SU-DHL-6 (cell line): ENCODE measurements around the gene TEX54.

ENCODE experiments used
- H2AFZ ChIP-seq: fragments of 200-600 bp; sonication (generic); 2 replicates; pipeline ENCODE4 v1.6.1; 2014; ENCODE audit warnings: low read depth, mild to moderate bottlenecking, moderate library complexity, mixed read lengths, antibody characterized with exemption, low read length; ENCODE audit not compliant: severe bottlenecking
- H3F3A ChIP-seq: fragments of 200-600 bp; shearing (Covaris generic); 2 replicates; pipeline ENCODE4 v1.6.0; 2016; ENCODE audit warnings: antibody characterized with exemption, mild to moderate bottlenecking; ENCODE audit not compliant: insufficient read depth
- H3K27ac ChIP-seq: fragments of 200-600 bp; sonication (generic); 2 replicates; pipeline ENCODE4 v1.5.1; 2016; ENCODE audit warnings: low read depth, mild to moderate bottlenecking, low read length, moderate library complexity, mixed read lengths
- H3K27me3 ChIP-seq: fragments of 200-600 bp; sonication (generic), shearing (Covaris generic); 2 replicates; pipeline ENCODE4 v1.6.0; 2014; ENCODE audit warnings: mild to moderate bottlenecking, low read length
- H3K36me3 ChIP-seq: fragments of 200-600 bp; sonication (generic); 2 replicates; pipeline ENCODE4 v1.6.1; 2014; ENCODE audit warnings: mild to moderate bottlenecking, low read length, mixed read lengths
- H3K4me2 ChIP-seq: fragments of 300-600, 200-600 bp; shearing (Covaris generic), sonication (generic); 2 replicates; pipeline ENCODE4 v1.6.0; 2014; ENCODE audit warnings: low read length, low read depth, mild to moderate bottlenecking; ENCODE audit not compliant: poor library complexity, severe bottlenecking
- H3K4me3 ChIP-seq: fragments of 200-600 bp; sonication (generic); 2 replicates; pipeline ENCODE4 v1.5.1; 2014; ENCODE audit warnings: antibody characterized with exemption, low read length, mild to moderate bottlenecking, mixed read lengths; ENCODE audit not compliant: insufficient read depth, poor library complexity, severe bottlenecking
- H3K79me2 ChIP-seq: fragments of 200-600 bp; sonication (generic); 2 replicates; pipeline ENCODE4 v1.6.1; 2014; ENCODE audit warnings: mild to moderate bottlenecking, low read length, moderate library complexity; ENCODE audit not compliant: insufficient read depth
- H3K9ac ChIP-seq: fragments of 200-600 bp; sonication (generic); 2 replicates; pipeline ENCODE4 v1.7.0; 2014; ENCODE audit warnings: mild to moderate bottlenecking, low read length
- H3K9me2 ChIP-seq: fragments of 200-600 bp; sonication (generic); replicated peaks from 2 replicates; pipeline ENCODE4 v1.6.1; 2014; ENCODE audit warnings: low read length; ENCODE audit not compliant: insufficient read depth
- H3K9me3 ChIP-seq: fragments of 200-600 bp; sonication (generic); 2 replicates; pipeline ENCODE4 v1.6.1; 2014; ENCODE audit warnings: low read length, mixed read lengths; ENCODE audit not compliant: insufficient read depth
- H4K20me1 ChIP-seq: fragments of 200-600 bp; sonication (generic); 2 replicates; pipeline ENCODE4 v1.6.1; 2014; ENCODE audit warnings: low read depth, mild to moderate bottlenecking, antibody characterized with exemption, low read length, moderate library complexity, mixed read lengths
- CTCF ChIP-seq: fragments of 200-600 bp; sonication (generic); IDR thresholded peaks from one replicate; pipeline ENCODE4 v1.5.1; 2017; ENCODE audit warnings: antibody characterized with exemption, mild to moderate bottlenecking, low read length, moderate library complexity; ENCODE audit not compliant: insufficient read depth, poor library complexity, severe bottlenecking
- EZH2phosphoT487 ChIP-seq: fragments of 200-600 bp; sonication (generic), shearing (Covaris generic); conservative IDR thresholded peaks from 2 replicates; pipeline ENCODE4 v1.6.1; 2018; ENCODE audit warnings: mild to moderate bottlenecking, antibody characterized with exemption, low read length, moderate library complexity, mixed read lengths

The TEX54 gene

GRCh38 chr11:62805076-62805892 lies 27.4 kb downstream of the TEX54 start, which contains the start of gene NXF1:
Gene NXF1 (minus strand): TSS chr11:62805440. CDS start chr11:62805356, 84 bp downstream.
- peaks cover 19% of the 10 kb centered on the region for H3K79me2 ChIP-seq
- peaks cover 7% of the 10 kb centered on the region; the same call in 1 of the 2 replicates for H3F3A ChIP-seq
- H3K27me3 ChIP-seq = no peaks in the 10 kb centered on the region
- peak within 1 kb of the TSS; percentile 91 for H3K9ac ChIP-seq
- H4K20me1 ChIP-seq = no peaks in the 10 kb centered on the region
- peak within 1 kb of the TSS; percentile 62 for H3K27ac ChIP-seq
- H3K4me2 ChIP-seq = peak within 1 kb of the TSS; percentile 80
- H3K36me3 ChIP-seq = no peaks in the 10 kb centered on the region
- no peaks in the 10 kb centered on the region for H3K9me3 ChIP-seq
- TF ChIP-seq EZH2phosphoT487 (no peak), CTCF (no peak)
- peak within 1 kb of the TSS; percentile 79 for H2AFZ ChIP-seq
- peak within 1 kb of the TSS; percentile 87 for H3K4me3 ChIP-seq
- no peaks in the 10 kb centered on the region for H3K9me2 ChIP-seq

DNA sequence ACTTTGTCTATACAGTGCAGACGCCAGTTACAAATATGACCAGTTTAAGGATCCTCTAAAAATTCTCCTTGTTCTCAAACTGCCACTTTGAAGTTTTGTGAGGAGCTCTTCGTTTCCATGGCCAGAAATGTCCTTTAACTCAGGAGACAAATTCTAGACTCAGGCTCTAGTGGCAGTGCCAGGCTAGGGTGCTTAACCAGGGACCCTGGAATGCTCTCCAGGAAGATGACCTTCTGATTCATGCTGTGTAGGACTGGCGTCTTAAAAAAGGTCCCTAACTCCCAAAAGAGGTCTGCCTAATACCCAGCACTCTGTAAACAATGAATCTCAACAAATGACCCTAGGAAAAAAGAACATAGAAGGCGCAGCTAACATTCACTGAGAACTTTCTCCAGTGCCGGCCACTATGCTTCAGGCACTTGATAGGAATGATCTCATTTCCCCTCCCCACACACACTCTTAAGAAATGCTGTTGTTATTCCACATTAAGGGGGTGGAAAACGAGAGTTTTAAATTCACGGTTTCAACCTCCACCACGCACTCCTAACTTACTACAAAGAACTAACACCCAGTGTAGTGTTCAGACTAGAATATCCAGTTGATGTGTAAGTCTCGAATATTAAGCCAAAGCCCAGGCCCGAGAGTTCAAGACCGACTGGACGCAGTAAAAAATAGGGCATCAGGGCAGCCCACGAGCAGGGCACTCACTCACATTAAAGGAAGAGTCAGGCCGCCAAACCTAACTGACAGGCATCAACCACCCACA lies 28.1 kb downstream of the TEX54 start:
- Histone ChIP-seq H3K4me3 (peak overlapping the region; percentile 64), H3K9me3 (no peaks in the 10 kb centered on the region), H3F3A (0 out of 2 replicates have a peak, but pooled peaks cover 4% of the 10 kb centered on the region), H3K27ac (peak overlapping the region; percentile 8; the same call in 1 of the 2 replicates), H3K27me3 (no peaks in the 10 kb centered on the region), H3K9me2 (no peaks in the 10 kb centered on the region), H2AFZ (peak overlapping the region; percentile 32), H3K9ac (peak overlapping the region; percentile 91), H3K36me3 (no peaks in the 10 kb centered on the region), H3K4me2 (peak overlapping the region; percentile 80), H4K20me1 (no peaks in the 10 kb centered on the region), H3K79me2 (peaks cover 19% of the 10 kb centered on the region)
- TF ChIP-seq EZH2phosphoT487 (no peak), CTCF (no peak)

- no peaks in the 10 kb centered on the region for H3K9me2 ChIP-seq
Observed at GRCh38 chr11:62801071-62801470, 31.6 kb downstream of the TEX54 start.

More at GRCh38 chr11:62801071-62801470, 31.6 kb downstream of the TEX54 start:
- H4K20me1 ChIP-seq = no peaks in the 10 kb centered on the region
- no peak overlapping the region for H3K4me2 ChIP-seq
- H3K27ac ChIP-seq = no peak overlapping the region
- TF ChIP-seq CTCF (no peak), EZH2phosphoT487 (no peak)
- no peaks in the 10 kb centered on the region for H3K9me3 ChIP-seq
- H3F3A ChIP-seq = no peaks in the 10 kb centered on the region
- no peak overlapping the region for H3K9ac ChIP-seq
- H3K36me3 ChIP-seq = peaks cover 2% of the 10 kb centered on the region; the same call in 1 of the 2 replicates
- H2AFZ ChIP-seq = no peak overlapping the region
- H3K27me3 ChIP-seq = no peaks in the 10 kb centered on the region
- H3K4me3 ChIP-seq = no peak overlapping the region
- H3K79me2 ChIP-seq = peaks cover 19% of the 10 kb centered on the region
